ENCODE results near the gene TWIST2. TPM values are rescaled to one million over a fixed set of nuclear protein-coding genes. Genes with fewer than 3 reads are reported as not detected.

TWIST2 gene
- total RNA-seq, 2 experiments from 2014 or later: not detected

- Mint-ChIP-seq H3K36me3 (ENCODE audit: low read depth) (no peaks in the 10 kb centered on the region), H3K27me3 (peaks cover 28% of the 10 kb centered on the region), H3K9me3 (no peaks in the 10 kb centered on the region), H3K4me1 (ENCODE audit: low read depth) (no peaks in the 10 kb centered on the region), H3K4me3 (no peak overlapping the region), H3K27ac (no peak overlapping the region)
- no peak for TF ChIP-seq CTCF (IDR thresholded peaks at IDR 0.05)
- DNase-seq (no peak), ATAC-seq (no peak)
- intact Hi-C loops (cut with micrococcal nuclease): no loop called here
- CTCF ChIA-PET: interaction anchor here (1.3 kb wide), 1 partner anchor 10 kb away, joined by 3 read pairs; no protein-coding TSS in a partner anchor
- POLR2A ChIA-PET: no interaction called here
Observed at GRCh38 chr2:238955648-238956531, 108.0 kb downstream of the TWIST2 start.

- Mint-ChIP-seq H3K4me3 (no peak overlapping the region), H3K36me3 (ENCODE audit: low read depth) (no peaks in the 10 kb centered on the region), H3K27me3 (peaks cover 32% of the 10 kb centered on the region), H3K9me3 (no peaks in the 10 kb centered on the region), H3K27ac (no peak overlapping the region), H3K4me1 (ENCODE audit: low read depth) (no peaks in the 10 kb centered on the region)
- intact Hi-C loops (cut with micrococcal nuclease): no loop called here
- POLR2A ChIA-PET: no interaction called here
- ATAC-seq: no peak
- DNase-seq: no peak
- CTCF ChIA-PET: no interaction called here
- no peak for TF ChIP-seq CTCF (IDR thresholded peaks at IDR 0.05)
Observed at GRCh38 chr2:238956676-238957075, 108.8 kb downstream of the TWIST2 start.

All from activated CD8-positive, alpha-beta T cell treated with anti-CD3 and anti-CD28 coated beads for 36 hours (primary cell).